ENCODE measurements around the gene CDKAL1.

- TF ChIP-seq POLR2A (IDR thresholded peaks at IDR 0.05) (no peak), CTCF (IDR thresholded peaks at IDR 0.05) (no peak)
Measured at GRCh38 chr6:21061892-21062291, 527.6 kb downstream of the CDKAL1 start.
